ENCODE data around the gene EML2. TPM values are rescaled to one million over a fixed set of nuclear protein-coding genes. Genes with fewer than 3 reads are reported as not detected.

EML2 gene
- total RNA-seq, 1 donor from 2014 or later = 97.7 TPM

GRCh38 chr19:45587873-45588272 is 51.3 kb downstream of the EML2 start:
- intact Hi-C loops (cut with micrococcal nuclease) = no loop called here
- Mint-ChIP-seq H3K27me3 (peaks cover 24% of the 10 kb centered on the region), H3K4me1 (peaks cover 11% of the 10 kb centered on the region), H3K27ac (no peak overlapping the region), H3K36me3 (ENCODE audit: low read depth) (peaks cover 6% of the 10 kb centered on the region), H3K9me3 (no peaks in the 10 kb centered on the region), H3K4me3 (no peak overlapping the region)
- DNase-seq (no peak), ATAC-seq (ENCODE audit: low read depth) (no peak)
- POLR2A ChIA-PET = interaction anchor here (0.7 to 1.6 kb wide), 2 partner anchors 54 to 542 kb away, joined by 5 to 6 read pairs; no protein-coding TSS in a partner anchor
- TF ChIP-seq, protein P1, sequence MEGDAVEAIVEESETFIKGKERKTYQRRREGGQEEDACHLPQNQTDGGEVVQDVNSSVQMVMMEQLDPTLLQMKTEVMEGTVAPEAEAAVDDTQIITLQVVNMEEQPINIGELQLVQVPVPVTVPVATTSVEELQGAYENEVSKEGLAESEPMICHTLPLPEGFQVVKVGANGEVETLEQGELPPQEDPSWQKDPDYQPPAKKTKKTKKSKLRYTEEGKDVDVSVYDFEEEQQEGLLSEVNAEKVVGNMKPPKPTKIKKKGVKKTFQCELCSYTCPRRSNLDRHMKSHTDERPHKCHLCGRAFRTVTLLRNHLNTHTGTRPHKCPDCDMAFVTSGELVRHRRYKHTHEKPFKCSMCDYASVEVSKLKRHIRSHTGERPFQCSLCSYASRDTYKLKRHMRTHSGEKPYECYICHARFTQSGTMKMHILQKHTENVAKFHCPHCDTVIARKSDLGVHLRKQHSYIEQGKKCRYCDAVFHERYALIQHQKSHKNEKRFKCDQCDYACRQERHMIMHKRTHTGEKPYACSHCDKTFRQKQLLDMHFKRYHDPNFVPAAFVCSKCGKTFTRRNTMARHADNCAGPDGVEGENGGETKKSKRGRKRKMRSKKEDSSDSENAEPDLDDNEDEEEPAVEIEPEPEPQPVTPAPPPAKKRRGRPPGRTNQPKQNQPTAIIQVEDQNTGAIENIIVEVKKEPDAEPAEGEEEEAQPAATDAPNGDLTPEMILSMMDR (IDR thresholded peaks at IDR 0.05) = no peak
- CTCF ChIA-PET = no interaction called here

DNA sequence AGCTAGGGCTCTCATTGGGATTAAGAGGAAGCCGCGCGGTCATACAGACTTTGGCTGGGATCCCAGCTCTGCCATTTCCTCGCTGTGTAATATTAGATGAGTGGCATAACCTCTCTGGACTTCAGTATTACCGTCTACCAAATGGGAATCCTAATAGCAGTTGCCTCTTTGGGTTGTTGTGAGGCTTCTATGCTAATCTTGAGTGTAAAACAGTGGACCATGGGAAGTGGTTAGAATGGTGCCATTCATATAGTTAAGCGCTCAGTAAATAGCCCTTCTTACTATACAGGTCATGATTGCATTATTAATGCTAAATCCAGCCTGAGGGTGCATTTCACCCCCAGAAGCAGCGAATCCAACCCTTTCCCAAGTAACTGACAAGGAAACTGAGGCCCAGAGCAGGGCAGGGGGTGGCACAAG is 54.0 kb downstream of the EML2 start:
- ATAC-seq (ENCODE audit: low read depth) = no peak
- CTCF ChIA-PET = interaction anchor here (1.0 to 1.9 kb wide), 3 partner anchors 58 to 108 kb away, joined by 3 to 5 read pairs (median 3); no protein-coding TSS in a partner anchor
- POLR2A ChIA-PET = interaction anchor here (0.6 to 2.1 kb wide), 11 partner anchors 26 to 857 kb away, joined by 3 to 18 read pairs (median 6); partner anchors contain the start of genes FBXO46 and FOSB
- no peaks in the 10 kb centered on the region for H3K9me3 Mint-ChIP-seq
- TF ChIP-seq, protein P1 (IDR thresholded peaks at IDR 0.05) = no peak
- peak overlapping the region; percentile 96 for H3K4me3 Mint-ChIP-seq
- DNase-seq = no peak
- H3K4me1 Mint-ChIP-seq = peaks cover 13% of the 10 kb centered on the region
- intact Hi-C loops (cut with micrococcal nuclease) = loop anchor here (2.0 kb wide), 2 partner anchors 70 to 88 kb away; partner anchors contain the start of gene RTN2
- peaks cover 14% of the 10 kb centered on the region for H3K36me3 Mint-ChIP-seq (ENCODE audit: low read depth)
- peaks cover 11% of the 10 kb centered on the region for H3K27me3 Mint-ChIP-seq
- peak overlapping the region; percentile 98 for H3K27ac Mint-ChIP-seq

- H3K27me3 Mint-ChIP-seq = peaks cover 5% of the 10 kb centered on the region
- peaks cover 13% of the 10 kb centered on the region for H3K4me1 Mint-ChIP-seq
- ATAC-seq (ENCODE audit: low read depth) (peak; percentile 89), DNase-seq (peak; percentile 94)
- peak within 1 kb of the TSS; percentile 98 for H3K27ac Mint-ChIP-seq
- ChIA-PET POLR2A (interaction anchor here (0.5 to 2.1 kb wide), 25 partner anchors 8 to 856 kb away, joined by 3 to 18 read pairs (median 4); partner anchors contain the start of genes EML2, FBXO46, FOSB and QPCTL), CTCF (interaction anchor here (1.0 to 1.9 kb wide), 4 partner anchors 57 to 109 kb away, joined by 3 to 5 read pairs (median 3); no protein-coding TSS in a partner anchor)
- peaks cover 14% of the 10 kb centered on the region for H3K36me3 Mint-ChIP-seq (ENCODE audit: low read depth)
- TF ChIP-seq, protein P1 (IDR thresholded peaks at IDR 0.05) = no peak
- H3K4me3 Mint-ChIP-seq = peak within 1 kb of the TSS; percentile 96
- H3K9me3 Mint-ChIP-seq = no peaks in the 10 kb centered on the region
- intact Hi-C loops (cut with micrococcal nuclease) = loop anchor here (1.0 to 2.0 kb wide), 10 partner anchors 59 to 831 kb away; partner anchors contain the start of genes POLR1G, QPCTL, RTN2 and SYMPK
Measured at GRCh38 chr19:45584332-45585157, 54.7 kb downstream of the EML2 start, which contains the start of gene OPA3. Gene OPA3 (minus strand): TSS chr19:45584802. CDS start chr19:45584764, 38 bp downstream.

DNA sequence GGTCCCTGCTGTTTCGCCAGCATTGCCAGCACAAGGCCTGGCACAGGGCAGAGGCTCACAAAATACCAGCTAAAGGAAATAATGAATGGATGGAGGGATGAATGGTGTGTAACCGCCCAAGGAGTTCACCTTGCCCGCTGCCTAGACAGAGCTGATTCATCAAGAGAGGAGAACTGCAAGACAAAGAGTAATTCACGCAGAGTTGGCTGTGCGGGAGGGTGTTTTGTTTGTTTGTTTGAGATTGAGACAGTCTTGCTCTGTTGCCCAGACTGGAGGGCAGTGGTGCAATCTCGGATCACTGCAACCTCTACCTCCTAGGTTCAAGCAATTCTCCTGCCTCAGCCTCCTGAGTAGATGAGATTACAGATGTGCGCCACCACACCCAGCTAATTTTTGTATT is 57.6 kb downstream of the EML2 start:
- intact Hi-C loops (cut with micrococcal nuclease) = no loop called here
- Mint-ChIP-seq H3K27ac (peak overlapping the region; percentile 18), H3K4me3 (no peak overlapping the region), H3K27me3 (no peaks in the 10 kb centered on the region), H3K4me1 (peaks cover 13% of the 10 kb centered on the region), H3K9me3 (no peaks in the 10 kb centered on the region), H3K36me3 (ENCODE audit: low read depth) (peaks cover 16% of the 10 kb centered on the region)
- CTCF ChIA-PET = interaction anchor here (1.0 kb wide), 1 partner anchor 23 kb away, joined by 3 read pairs; no protein-coding TSS in a partner anchor
- TF ChIP-seq, protein P1 (IDR thresholded peaks at IDR 0.05) = no peak
- POLR2A ChIA-PET = no interaction called here
- no peak for ATAC-seq (ENCODE audit: low read depth)
- DNase-seq = no peak

DNA sequence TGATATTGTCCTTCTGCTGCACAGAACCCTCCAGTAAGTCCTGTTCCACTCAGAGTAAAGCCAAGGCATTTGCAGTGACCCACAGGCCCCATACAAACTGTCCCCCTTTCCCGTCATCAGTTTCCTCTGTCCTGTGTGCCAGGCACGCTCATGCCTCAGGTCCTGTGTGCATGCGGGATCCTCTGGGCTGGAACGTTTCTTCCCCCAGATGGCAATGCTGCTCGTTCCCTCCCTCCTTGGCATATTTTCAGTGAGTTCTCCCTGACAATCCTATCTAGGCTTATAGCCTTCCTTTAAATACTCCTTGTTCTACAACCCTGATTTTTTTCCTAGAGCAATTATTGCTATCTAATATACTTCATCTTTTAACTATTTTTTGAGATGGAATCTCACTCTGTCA is 60.3 kb downstream of the EML2 start:
- ChIA-PET POLR2A (no interaction called here), CTCF (no interaction called here)
- H3K27me3 Mint-ChIP-seq = no peaks in the 10 kb centered on the region
- ATAC-seq (ENCODE audit: low read depth) (no peak), DNase-seq (no peak)
- no peaks in the 10 kb centered on the region for H3K9me3 Mint-ChIP-seq
- H3K36me3 Mint-ChIP-seq (ENCODE audit: low read depth) = peaks cover 11% of the 10 kb centered on the region
- TF ChIP-seq, protein P1 (IDR thresholded peaks at IDR 0.05) = no peak
- H3K4me3 Mint-ChIP-seq = no peak overlapping the region
- intact Hi-C loops (cut with micrococcal nuclease) = no loop called here
- H3K4me1 Mint-ChIP-seq = peaks cover 6% of the 10 kb centered on the region
- no peak overlapping the region for H3K27ac Mint-ChIP-seq

Data from activated B cell treated with CpG ODN at 0.5 μM for 24 hours (primary cell).